GM12875 (cell line): ENCODE measurements around the gene CELA3B.
"Not testable (repeated sequence)": the region's sequence is repeated elsewhere in the genome, so short reads cannot be mapped to it uniquely, and the experiment has no call there.

Source experiments
- H3K4me3 ChIP-seq: one replicate; pipeline ENCODE4 v1.5.1; 2011; ENCODE audit warnings: low read depth, low read length, control low read depth
- TF ChIP-seq, protein P1 (sequence below): IDR thresholded peaks from 2 replicates; pipeline ENCODE4 v1.5.1; 2011; ENCODE audit warnings: low read depth, mild to moderate bottlenecking, control low read depth, inconsistent platforms, low read length, moderate library complexity, borderline replicate concordance; ENCODE audit not compliant: insufficient read depth

Gene CELA3B

DNA sequence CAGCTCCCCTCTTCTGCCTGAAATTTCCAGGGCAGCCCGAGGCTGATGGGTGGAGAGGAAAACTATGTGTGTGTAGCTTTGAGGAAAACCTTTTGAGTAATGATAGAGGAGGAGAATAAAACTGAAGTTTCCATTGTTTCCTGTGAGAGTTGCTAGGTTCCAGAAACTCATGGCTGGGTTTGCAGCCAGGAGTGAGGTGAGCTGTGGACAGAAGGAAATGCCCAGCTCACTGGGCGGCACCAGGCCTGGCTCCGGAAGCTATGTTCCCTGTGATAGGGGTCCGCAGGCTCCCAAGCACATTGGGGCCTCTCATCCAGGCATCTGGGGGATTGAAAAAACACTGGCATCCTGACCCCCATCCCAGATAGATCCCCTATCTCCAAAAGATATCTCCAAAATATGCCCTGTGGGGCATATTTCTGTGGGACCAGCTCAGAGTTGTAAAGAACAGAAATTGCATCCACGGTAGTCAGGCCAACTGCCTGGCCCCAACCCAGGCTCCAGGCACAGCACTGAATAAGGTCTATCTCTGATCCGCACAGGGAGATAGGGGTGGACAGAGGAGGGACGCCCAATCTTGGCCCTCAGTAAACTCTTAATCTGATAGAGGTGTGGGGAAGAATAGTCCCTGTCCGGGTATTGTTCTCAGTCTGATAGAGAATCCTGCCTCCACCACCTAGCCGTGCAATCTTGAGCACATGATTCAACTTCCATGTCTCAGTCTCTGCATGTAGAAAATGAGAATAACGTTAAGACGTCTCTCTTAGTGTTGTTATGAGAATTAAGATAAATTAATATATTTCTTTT is 37.9 kb upstream of the CELA3B start:
- TF ChIP-seq, protein P1, sequence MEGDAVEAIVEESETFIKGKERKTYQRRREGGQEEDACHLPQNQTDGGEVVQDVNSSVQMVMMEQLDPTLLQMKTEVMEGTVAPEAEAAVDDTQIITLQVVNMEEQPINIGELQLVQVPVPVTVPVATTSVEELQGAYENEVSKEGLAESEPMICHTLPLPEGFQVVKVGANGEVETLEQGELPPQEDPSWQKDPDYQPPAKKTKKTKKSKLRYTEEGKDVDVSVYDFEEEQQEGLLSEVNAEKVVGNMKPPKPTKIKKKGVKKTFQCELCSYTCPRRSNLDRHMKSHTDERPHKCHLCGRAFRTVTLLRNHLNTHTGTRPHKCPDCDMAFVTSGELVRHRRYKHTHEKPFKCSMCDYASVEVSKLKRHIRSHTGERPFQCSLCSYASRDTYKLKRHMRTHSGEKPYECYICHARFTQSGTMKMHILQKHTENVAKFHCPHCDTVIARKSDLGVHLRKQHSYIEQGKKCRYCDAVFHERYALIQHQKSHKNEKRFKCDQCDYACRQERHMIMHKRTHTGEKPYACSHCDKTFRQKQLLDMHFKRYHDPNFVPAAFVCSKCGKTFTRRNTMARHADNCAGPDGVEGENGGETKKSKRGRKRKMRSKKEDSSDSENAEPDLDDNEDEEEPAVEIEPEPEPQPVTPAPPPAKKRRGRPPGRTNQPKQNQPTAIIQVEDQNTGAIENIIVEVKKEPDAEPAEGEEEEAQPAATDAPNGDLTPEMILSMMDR: no peak
- no peak overlapping the region for H3K4me3 ChIP-seq

DNA sequence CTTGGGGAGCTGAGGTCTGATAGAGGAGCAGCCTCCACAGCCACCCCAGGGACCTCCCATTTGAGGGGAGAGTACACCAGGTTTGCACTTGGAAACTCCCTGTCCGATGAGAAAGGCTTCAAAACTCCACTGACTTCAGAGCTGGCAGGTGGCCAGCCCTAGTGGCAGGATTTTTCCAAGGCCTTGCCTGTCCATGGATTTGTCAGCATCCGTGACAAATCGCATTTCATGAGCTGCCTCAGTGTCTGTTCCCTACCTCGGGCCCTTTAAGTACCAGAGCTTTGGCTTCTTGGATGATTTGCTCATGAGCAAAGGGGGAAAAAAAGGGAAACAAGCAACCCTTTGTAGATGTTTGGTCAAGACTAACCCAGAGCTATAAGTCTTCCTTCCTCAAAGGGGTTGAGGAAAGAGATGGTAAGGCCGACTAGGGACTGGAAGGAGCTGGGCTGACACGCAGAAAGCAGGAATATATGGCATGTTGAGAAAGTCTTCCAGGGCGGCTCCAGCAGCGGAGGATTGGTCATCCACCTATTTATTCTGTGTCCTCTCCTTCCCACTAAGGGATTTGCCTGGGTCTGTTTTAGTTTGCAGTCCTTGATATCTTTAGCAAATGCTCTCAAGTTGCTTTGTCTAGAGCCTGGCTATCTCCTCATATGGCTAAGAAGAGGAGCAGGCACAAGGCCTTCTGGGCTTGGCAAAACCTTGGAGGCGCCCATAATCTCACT is 37.0 kb upstream of the CELA3B start:
- TF ChIP-seq, protein P1: no peak
- H3K4me3 ChIP-seq: no peak overlapping the region

DNA sequence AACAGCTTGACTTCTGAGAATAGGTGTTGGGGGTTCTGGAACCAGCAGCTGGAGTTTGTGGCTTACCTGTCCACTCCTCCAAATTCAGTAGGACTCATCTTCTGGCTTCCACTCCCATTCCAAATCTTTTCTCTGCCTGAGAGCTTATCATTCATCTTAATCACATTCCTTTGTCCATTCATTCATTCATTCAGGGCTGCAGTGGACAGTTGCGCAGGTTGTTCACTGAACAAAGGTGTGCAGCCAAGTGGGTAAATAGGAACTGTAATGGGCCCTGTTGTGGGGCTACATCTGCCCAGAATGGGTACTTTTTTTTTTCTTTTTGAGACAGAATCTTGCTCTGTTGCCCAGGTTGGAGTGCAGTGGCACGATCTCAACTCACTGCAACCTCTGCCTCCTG is 36.3 kb upstream of the CELA3B start:
- H3K4me3 ChIP-seq: no peak overlapping the region
- TF ChIP-seq, protein P1: no peak

DNA sequence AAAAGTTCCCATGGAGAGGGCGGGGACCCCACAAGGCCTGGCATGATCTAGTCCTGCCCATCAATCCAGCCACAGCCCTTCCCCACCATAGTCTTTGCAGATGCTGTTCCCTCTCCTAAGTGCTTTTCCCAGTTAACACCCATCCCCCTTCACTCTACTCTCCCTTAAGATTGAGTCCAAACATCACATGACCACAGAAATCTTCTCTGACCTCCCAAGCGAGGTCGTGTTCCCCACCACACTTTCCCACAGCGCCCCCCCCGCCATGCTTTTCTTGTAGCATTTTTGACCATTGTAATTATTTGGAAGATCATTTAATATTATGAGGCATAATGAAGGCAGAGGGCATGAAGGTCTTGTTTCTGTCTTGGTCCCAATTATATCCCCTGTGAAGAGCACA is 35.5 kb upstream of the CELA3B start:
- no peak overlapping the region for H3K4me3 ChIP-seq
- TF ChIP-seq, protein P1: no peak

DNA sequence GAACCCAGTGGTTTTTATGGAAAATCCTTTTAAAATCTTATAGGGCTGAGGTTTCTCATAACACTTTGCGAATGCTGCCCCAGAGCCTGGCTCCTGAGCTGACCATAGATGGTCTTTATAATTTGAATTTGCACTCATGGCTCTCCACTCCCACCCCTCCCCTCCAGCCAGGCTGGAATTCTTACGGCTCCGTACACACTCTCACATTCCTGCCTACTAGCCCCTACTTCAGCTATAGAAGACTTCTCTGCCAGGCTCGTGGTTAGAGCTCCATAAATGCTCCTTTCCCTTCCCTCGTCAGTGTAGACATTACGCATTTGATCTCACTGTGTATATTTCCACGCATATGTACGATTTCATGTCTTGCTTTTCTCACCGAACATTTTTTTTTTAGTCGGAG is 34.4 kb upstream of the CELA3B start:
- no peak overlapping the region for H3K4me3 ChIP-seq
- TF ChIP-seq, protein P1: no peak

DNA sequence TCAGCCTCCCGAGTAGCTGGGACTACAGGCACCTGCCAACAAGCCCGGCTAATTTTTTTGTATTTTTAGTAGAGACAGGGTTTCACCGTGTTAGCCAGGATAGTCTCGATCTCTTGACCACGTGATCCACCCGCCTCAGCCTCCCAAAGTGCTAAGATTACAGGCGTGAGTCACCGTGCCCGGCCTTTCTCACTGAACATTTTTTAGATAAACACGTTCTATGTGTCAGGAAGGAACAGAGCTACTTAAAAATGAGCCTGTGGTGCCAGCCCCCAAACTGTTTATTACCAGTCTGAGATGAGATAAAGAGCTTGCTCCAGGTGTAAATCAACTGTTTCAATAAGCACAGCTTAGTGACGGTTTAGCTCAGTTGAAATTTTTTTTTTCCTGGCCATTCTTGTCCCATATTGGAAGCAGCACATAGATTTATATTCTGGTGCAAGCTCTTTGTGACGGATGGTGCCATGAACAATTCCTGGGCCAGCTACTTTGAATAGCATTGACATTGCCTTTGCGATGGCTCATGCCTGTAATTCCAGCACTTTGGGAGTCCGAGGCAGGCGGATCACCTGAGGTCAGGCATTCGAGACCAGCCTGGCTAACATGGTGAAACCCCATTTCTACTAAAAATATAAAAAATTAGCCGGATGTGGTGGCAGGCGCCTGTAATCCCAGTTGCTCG is 33.7 kb upstream of the CELA3B start:
- not testable (repeated sequence) for H3K4me3 ChIP-seq

DNA sequence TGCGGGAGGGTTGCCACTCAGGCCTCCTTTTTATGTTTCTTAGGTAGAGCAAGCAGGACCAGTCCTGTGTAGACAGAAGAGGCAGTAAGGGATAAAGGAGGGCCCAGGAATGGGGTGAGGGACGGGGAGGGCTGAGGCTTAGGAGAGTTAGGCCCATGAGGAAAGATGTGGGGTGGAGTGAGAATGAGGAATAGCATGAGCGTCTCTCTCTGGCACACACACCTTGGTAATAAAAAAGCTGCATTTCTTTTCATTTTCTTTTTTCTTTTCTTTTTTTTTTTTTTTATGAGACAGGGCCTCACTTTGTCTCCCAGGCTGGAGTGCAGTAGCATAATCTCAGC is 32.1 kb upstream of the CELA3B start:
- TF ChIP-seq, protein P1: no peak
- H3K4me3 ChIP-seq: no peak overlapping the region
